Lower lobe of right lung (tissue), 2 donors: ENCODE results near the gene TAS2R50. TPM values are rescaled to one million over a fixed set of nuclear protein-coding genes. Genes with fewer than 3 reads are reported as not detected.

Experiments used
- ATAC-seq, 2 donors: fragments of 200-7000 bp; cut with Tn5 transposase; one replicate each; pipeline ENCODE4 v1.9.1; 2020 to 2022; ENCODE audit warnings: mild to moderate bottlenecking in 2 of 2, moderate library complexity in 2 of 2
- DNase-seq: peaks from one replicate; pipeline ENCODE4 v3.0.0-alpha.2; 2020
- H3K27ac ChIP-seq: fragments of 200-600 bp; one replicate; pipeline ENCODE4 v1.8.0; 2022
- H3K27me3 ChIP-seq: fragments of 200-600 bp; one replicate; pipeline ENCODE4 v1.8.0; 2022; ENCODE audit warnings: low read depth
- H3K36me3 ChIP-seq: fragments of 200-600 bp; one replicate; pipeline ENCODE4 v1.8.0; 2022; ENCODE audit warnings: mild to moderate bottlenecking
- H3K4me1 ChIP-seq: fragments of 200-600 bp; one replicate; pipeline ENCODE4 v1.8.0; 2022
- H3K4me3 ChIP-seq: fragments of 200-600 bp; one replicate; pipeline ENCODE4 v1.8.0; 2022; ENCODE audit warnings: mild to moderate bottlenecking
- H3K9me3 ChIP-seq: fragments of 200-600 bp; one replicate; pipeline ENCODE4 v1.8.0; 2022
- intact Hi-C: fragments of 100-400 bp; cut with DNase I; formaldehyde crosslinking; loops from one replicate; pipeline ENCODE4 v1.11.0; 2022
- total RNA-seq: library from RNA; stranded (reverse); fragmentation: NEBNext Ultra II Directional; extraction: Animal tissue kit (Norgen Biotek cat#: 25700); gene quantifications from one replicate; pipeline ENCODE4 v1.2.1, GENCODE V29; 2021
- TF ChIP-seq, protein P1 (sequence below): fragments of 200-600 bp; IDR thresholded peaks from one replicate; pipeline ENCODE4 v1.8.0; 2022; ENCODE audit warnings: antibody characterized with exemption, mild to moderate bottlenecking
- donor health status: DM: no; HTN: yes; CAD: no; lungs with severe emphysema.

TAS2R50 gene
- total RNA-seq, 1 donor from 2014 or later = 0.50 TPM

DNA sequence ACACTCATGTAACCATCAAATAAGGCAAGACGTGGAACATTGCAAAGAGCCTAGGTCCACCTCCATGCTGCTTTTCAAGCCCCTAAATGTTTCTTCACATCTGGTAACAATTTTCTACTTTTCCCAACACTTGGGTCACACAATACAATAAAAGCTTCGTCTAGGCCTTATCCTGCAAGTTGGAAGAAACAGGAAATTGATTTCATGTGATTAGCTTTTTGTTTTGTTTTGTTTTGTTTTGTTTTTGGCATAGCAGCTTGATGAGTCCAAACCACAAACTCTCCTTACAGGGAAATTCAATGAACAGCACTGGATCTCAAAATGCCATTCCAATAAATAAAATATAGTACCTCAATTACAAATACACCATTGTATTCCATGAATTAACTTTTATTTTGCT lies 19.3 kb downstream of the TAS2R50 start:
- intact Hi-C loops = no loop called here
- ATAC-seq = no peak
- DNase-seq = no peak

DNA sequence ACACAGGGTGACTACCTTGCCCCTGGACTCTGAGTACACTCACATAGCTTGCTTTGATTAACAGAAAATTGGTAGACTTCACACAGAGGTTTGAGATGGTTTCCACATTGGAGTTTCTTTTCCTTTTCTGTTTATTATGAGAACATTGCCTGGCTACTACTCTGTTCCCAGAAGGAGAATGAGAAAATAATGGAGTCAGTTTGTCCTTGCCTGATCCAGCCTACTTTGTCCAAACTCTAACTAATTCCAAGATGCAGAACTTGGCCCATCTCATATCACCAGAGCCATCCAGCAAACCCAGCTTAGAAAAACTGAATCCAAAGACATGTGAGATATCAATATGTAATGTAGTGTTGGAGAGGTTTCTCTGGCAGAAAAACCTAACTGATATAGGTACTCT lies 20.4 kb downstream of the TAS2R50 start:
- peaks cover 4% of the 10 kb centered on the region for H3K4me1 ChIP-seq
- no peak for ATAC-seq
- intact Hi-C loops = no loop called here
- no peaks in the 10 kb centered on the region for H3K9me3 ChIP-seq
- H3K27me3 ChIP-seq = no peaks in the 10 kb centered on the region
- no peaks in the 10 kb centered on the region for H3K36me3 ChIP-seq
- TF ChIP-seq, protein P1, sequence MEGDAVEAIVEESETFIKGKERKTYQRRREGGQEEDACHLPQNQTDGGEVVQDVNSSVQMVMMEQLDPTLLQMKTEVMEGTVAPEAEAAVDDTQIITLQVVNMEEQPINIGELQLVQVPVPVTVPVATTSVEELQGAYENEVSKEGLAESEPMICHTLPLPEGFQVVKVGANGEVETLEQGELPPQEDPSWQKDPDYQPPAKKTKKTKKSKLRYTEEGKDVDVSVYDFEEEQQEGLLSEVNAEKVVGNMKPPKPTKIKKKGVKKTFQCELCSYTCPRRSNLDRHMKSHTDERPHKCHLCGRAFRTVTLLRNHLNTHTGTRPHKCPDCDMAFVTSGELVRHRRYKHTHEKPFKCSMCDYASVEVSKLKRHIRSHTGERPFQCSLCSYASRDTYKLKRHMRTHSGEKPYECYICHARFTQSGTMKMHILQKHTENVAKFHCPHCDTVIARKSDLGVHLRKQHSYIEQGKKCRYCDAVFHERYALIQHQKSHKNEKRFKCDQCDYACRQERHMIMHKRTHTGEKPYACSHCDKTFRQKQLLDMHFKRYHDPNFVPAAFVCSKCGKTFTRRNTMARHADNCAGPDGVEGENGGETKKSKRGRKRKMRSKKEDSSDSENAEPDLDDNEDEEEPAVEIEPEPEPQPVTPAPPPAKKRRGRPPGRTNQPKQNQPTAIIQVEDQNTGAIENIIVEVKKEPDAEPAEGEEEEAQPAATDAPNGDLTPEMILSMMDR = no peak
- DNase-seq = no peak
- no peak overlapping the region for H3K27ac ChIP-seq
- H3K4me3 ChIP-seq = no peak overlapping the region

More for the DNA sequence above, 19.3 kb downstream of the TAS2R50 start:
- Histone ChIP-seq H3K4me3 (no peak overlapping the region), H3K4me1 (peaks cover 4% of the 10 kb centered on the region), H3K36me3 (no peaks in the 10 kb centered on the region), H3K9me3 (no peaks in the 10 kb centered on the region), H3K27me3 (no peaks in the 10 kb centered on the region), H3K27ac (no peak overlapping the region)
- TF ChIP-seq, protein P1 = no peak

DNA sequence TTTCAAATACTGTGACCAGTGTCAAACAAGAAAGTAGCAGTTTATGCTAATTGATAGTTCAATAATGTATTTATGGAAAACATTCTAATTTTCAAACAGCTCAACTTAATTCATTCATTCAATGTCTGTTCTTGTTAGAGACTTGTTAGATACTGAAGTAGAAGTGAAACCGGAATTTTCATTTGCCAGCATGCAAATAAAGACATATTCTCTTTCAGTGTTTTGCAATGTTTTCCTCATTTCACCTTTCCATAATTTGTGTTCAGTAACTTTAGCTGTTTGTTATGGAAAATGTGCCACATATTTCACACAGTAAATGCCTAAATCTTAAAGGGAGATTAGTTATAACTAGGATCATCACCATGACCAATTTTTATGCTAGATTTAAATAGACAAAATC lies 21.2 kb downstream of the TAS2R50 start:
- Histone ChIP-seq H3K36me3 (no peaks in the 10 kb centered on the region), H3K4me3 (no peak overlapping the region), H3K9me3 (no peaks in the 10 kb centered on the region), H3K4me1 (peaks cover 4% of the 10 kb centered on the region), H3K27ac (no peak overlapping the region), H3K27me3 (no peaks in the 10 kb centered on the region)
- TF ChIP-seq, protein P1 = no peak
- DNase-seq = no peak
- intact Hi-C loops = no loop called here
- no peak for ATAC-seq

DNA sequence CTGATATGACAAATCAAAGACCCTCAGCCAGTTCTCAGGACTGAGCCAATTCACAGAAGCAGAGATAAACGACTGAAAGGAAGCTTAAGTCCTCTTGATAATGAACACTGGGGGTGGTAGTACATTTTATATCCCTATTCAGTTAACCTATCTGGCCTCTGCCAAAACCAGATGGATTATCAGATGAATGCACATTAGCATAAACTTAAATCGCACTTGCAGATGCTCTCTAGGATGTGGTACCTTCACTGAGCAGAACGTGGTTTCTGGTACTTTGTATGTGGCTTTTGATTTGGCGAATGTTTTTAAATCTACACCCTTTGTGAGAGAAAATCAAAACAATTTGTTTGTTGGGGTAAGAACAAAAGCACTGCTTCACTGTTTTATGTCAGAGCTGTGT lies 26.5 kb downstream of the TAS2R50 start:
- Histone ChIP-seq H3K27me3 (no peaks in the 10 kb centered on the region), H3K4me3 (no peak overlapping the region), H3K4me1 (no peaks in the 10 kb centered on the region), H3K36me3 (no peaks in the 10 kb centered on the region), H3K9me3 (peaks cover 5% of the 10 kb centered on the region), H3K27ac (no peak overlapping the region)
- intact Hi-C loops = no loop called here
- ATAC-seq (no peak), DNase-seq (no peak)
- TF ChIP-seq, protein P1 = no peak

DNA sequence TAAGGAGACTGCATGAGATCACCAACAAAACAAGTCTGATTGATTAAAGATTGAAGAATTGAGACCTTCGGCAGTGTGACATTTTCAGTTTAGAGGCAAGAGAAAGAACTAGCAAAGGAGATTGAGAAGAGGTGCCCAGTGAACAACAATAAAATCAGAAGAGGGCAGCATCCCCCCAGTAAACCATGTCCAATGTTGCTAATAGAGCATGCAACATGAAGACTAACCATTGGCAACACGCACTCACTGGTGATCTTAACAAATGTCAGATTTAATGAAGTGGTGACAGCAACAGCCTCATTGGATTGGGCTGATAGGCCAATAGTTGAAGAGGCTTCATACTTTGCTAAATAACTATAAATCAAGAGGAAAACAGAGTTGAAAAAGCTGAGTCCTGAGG lies 26.9 kb downstream of the TAS2R50 start:
- Histone ChIP-seq H3K27ac (no peak overlapping the region), H3K9me3 (peaks cover 5% of the 10 kb centered on the region), H3K4me1 (no peaks in the 10 kb centered on the region), H3K27me3 (no peaks in the 10 kb centered on the region), H3K36me3 (no peaks in the 10 kb centered on the region), H3K4me3 (no peak overlapping the region)
- intact Hi-C loops = no loop called here
- ATAC-seq = no peak
- no peak for DNase-seq
- TF ChIP-seq, protein P1 = no peak

DNA sequence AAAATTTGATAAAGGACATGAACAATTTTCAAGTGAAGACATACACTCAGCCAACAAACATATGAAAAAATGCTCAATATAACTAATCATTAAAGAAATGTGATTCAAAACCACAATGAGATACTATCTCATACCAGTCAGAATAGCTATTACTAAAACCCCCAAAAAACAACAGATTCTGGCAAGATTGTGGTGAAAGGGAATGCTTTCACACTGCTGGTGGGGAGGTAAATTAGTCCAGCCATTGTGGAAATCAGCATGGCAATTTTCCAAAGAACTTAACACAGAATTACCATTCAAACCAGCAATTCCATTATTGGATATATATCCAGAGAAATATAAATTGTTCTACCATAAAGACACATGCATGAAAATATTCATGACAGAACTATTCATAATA lies 29.0 kb downstream of the TAS2R50 start:
- Histone ChIP-seq H3K4me1 (no peaks in the 10 kb centered on the region), H3K9me3 (peaks cover 5% of the 10 kb centered on the region), H3K27me3 (no peaks in the 10 kb centered on the region), H3K27ac (no peak overlapping the region), H3K36me3 (no peaks in the 10 kb centered on the region), H3K4me3 (no peak overlapping the region)
- DNase-seq (no peak), ATAC-seq (no peak)
- intact Hi-C loops = no loop called here
- TF ChIP-seq, protein P1 = no peak
